ENCODE results near the gene CAPN5. TPM values are rescaled to one million over a fixed set of nuclear protein-coding genes. Genes with fewer than 3 reads are reported as not detected.

The CAPN5 gene
- polyA plus RNA-seq, 3 donors = 0.28 to 0.83 (median 0.62) TPM

DNA sequence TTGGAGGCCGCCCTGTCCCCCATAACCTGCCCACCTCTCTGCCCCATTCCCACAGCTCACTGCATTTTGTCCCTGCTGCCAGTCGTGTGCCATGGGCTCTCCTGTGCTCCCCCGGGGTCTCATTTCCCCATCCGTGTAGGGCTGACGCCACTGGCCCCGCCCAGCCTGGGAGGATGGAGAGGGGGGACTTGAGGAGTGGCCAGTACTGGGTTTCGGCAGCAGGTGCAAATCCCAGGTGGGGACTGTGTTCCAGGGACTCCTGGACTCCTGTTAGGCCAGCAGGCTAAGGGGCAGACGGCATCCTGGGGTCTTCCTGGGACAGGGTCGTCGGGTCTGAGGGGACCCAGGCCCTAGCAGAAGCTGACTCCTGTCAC lies 60.1 kb downstream of the CAPN5 start:
- peaks cover 9 to 15% of the 10 kb centered on the region in 2 donors for H3K4me1 ChIP-seq (ENCODE audit: control insufficient read depth in 1 of 2, insufficient read depth in 2 of 2, low read length in 2 of 2)
- H3K36me3 ChIP-seq (replicated peaks in 1 of 2; ENCODE audit: control insufficient read depth in 1 of 2, insufficient read depth in 2 of 2, low read length in 2 of 2) = no peaks in the 10 kb centered on the region
- H3K27ac Mint-ChIP-seq = no peak overlapping the region
- peak overlapping the region; percentile 84 for H3K4me2 ChIP-seq (replicated peaks; ENCODE audit: extremely low read depth, low read length, poor library complexity, severe bottlenecking)
- H3K27ac ChIP-seq (ENCODE audit: low read depth in 1 of 2, low read length in 2 of 2) = no peak overlapping the region
- no peaks in the 10 kb centered on the region for H3K79me2 ChIP-seq (ENCODE audit: insufficient read depth, low read length)
- H3K9me3 Mint-ChIP-seq = peaks cover 0 to 3% (median 0%) of the 10 kb centered on the region in 7 donors
- peaks cover 13 to 19% (median 14%) of the 10 kb centered on the region in 3 donors for H3K27me3 Mint-ChIP-seq (ENCODE audit: low read depth in 3 of 3)
- WGBS (ENCODE audit: insufficient coverage) = 21% methylated on average over 10 of the region's 10 CpGs
- peaks cover 15% of the 10 kb centered on the region for H3K4me1 Mint-ChIP-seq
- H3K4me3 Mint-ChIP-seq = peak overlapping the region; percentile 67 to 78
- intact Hi-C loops (cut with micrococcal nuclease) = loop anchor here in 1 of 2 donors (1.0 to 10.0 kb wide), 2 partner anchors 61 to 488 kb away; no protein-coding TSS in a partner anchor
- H3K36me3 Mint-ChIP-seq = no peaks in the 10 kb centered on the region
- no peaks in the 10 kb centered on the region for H3K9me3 ChIP-seq (replicated peaks in 1 of 2; ENCODE audit: control insufficient read depth in 1 of 2, insufficient read depth in 1 of 2, low read length in 2 of 2)
- H2AFZ ChIP-seq (ENCODE audit: insufficient read depth, low read depth, low read length, poor library complexity, severe bottlenecking) = peak overlapping the region; percentile 79
- DNase-seq = no peak
- no peaks in the 10 kb centered on the region for H4K20me1 ChIP-seq (ENCODE audit: insufficient read depth, low read length)
- H3K27me3 ChIP-seq (ENCODE audit: control insufficient read depth in 2 of 2, insufficient read depth in 2 of 2, low read length in 2 of 2) = peaks cover 0 to 13% of the 10 kb centered on the region in 2 donors
- peak overlapping the region in 2 of 3 experiments; percentile 31 to 72 for H3K4me3 ChIP-seq (replicated peaks in 1 of 3; ENCODE audit: low read depth in 2 of 3, low read length in 3 of 3)
- H3K9ac ChIP-seq (ENCODE audit: insufficient read depth, low read length, poor library complexity, severe bottlenecking) = peak overlapping the region; percentile 51
- TF ChIP-seq CTCF (IDR thresholded peaks at IDR 0.05) = no peak

DNA sequence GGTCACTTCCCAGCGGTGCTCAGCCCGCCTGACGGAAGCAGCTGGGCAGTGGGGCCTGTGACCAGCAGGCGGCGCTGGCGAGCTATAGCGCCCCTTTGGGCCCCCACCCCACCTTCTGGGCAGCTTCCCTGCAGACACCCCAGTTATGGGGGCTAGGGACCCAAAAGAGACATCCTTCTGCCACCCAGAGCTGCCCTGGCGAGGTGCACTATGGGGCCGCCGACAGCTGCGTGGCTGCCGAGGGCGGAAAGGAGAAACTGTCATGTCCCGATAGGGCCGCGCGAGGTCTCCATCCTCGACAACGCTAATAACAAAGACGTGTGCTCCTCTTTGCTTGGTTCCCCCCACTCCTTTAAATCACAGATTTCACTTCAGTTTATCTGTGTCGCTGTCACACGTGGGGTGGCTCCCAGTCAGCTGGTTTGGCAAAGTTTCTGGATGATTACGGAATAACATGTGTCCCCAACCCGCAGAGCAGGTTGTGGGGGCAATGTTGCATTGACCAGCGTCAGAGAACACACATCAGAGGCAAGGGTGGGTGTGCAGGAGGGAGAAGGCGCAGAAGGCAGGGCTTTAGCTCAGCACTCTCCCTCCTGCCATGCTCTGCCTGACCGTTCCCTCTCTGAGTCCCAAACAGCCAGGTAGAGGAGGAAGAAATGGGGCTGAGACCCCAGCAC lies 60.6 kb downstream of the CAPN5 start:
- Mint-ChIP-seq H3K4me1 (peaks cover 15% of the 10 kb centered on the region), H3K9me3 (peaks cover 0 to 3% (median 0%) of the 10 kb centered on the region in 7 donors), H3K27ac (peak overlapping the region in 1 of 7 donors; percentile 67), H3K27me3 (ENCODE audit: low read depth in 3 of 3) (peaks cover 13 to 19% (median 14%) of the 10 kb centered on the region in 3 donors), H3K36me3 (no peaks in the 10 kb centered on the region), H3K4me3 (peak overlapping the region; percentile 67 to 78)
- Histone ChIP-seq H3K27ac (ENCODE audit: low read depth in 1 of 2, low read length in 2 of 2) (no peak overlapping the region), H3K4me2 (replicated peaks; ENCODE audit: extremely low read depth, low read length, poor library complexity, severe bottlenecking) (peak overlapping the region; percentile 84), H3K79me2 (ENCODE audit: insufficient read depth, low read length) (no peaks in the 10 kb centered on the region), H2AFZ (ENCODE audit: insufficient read depth, low read depth, low read length, poor library complexity, severe bottlenecking) (peak overlapping the region; percentile 79), H3K9ac (ENCODE audit: insufficient read depth, low read length, poor library complexity, severe bottlenecking) (peak overlapping the region; percentile 51), H3K4me1 (ENCODE audit: control insufficient read depth in 1 of 2, insufficient read depth in 2 of 2, low read length in 2 of 2) (peaks cover 9 to 15% of the 10 kb centered on the region in 2 donors), H3K9me3 (replicated peaks in 1 of 2; ENCODE audit: control insufficient read depth in 1 of 2, insufficient read depth in 1 of 2, low read length in 2 of 2) (no peaks in the 10 kb centered on the region), H3K4me3 (replicated peaks in 1 of 3; ENCODE audit: low read depth in 2 of 3, low read length in 3 of 3) (peak overlapping the region; percentile 12 to 72 (median 31)), H3K36me3 (replicated peaks in 1 of 2; ENCODE audit: control insufficient read depth in 1 of 2, insufficient read depth in 2 of 2, low read length in 2 of 2) (no peaks in the 10 kb centered on the region), H4K20me1 (ENCODE audit: insufficient read depth, low read length) (no peaks in the 10 kb centered on the region), H3K27me3 (ENCODE audit: control insufficient read depth in 2 of 2, insufficient read depth in 2 of 2, low read length in 2 of 2) (peaks cover 0 to 13% of the 10 kb centered on the region in 2 donors)
- intact Hi-C loops (cut with micrococcal nuclease) = loop anchor here in 1 of 2 donors (1.0 to 10.0 kb wide), 2 partner anchors 61 to 487 kb away; no protein-coding TSS in a partner anchor
- TF ChIP-seq CTCF (IDR thresholded peaks at IDR 0.05) = peak; percentile 99
- DNase-seq = peak; percentile 31 to 46 (median 41)
- 4% methylated on average over 21 of the region's 27 CpGs for WGBS (ENCODE audit: insufficient coverage)
